RWPE1 (cell line): ENCODE results near the gene ZNF155.

Experiments used
- CTCF ChIA-PET: fragments of 350-600 bp; sonication (Branson Sonifier 250); formaldehyde crosslinking; extraction: SDS; loops from one replicate; lab custom pipeline; 2021; lab: Yijun Ruan, JAX
- POLR2A ChIA-PET: fragments of 400-600 bp; formaldehyde crosslinking; extraction: SDS; loops from one replicate; lab custom pipeline; 2020; ENCODE audit warnings: antibody characterized with exemption; ENCODE audit not compliant: low non-redundant PET; lab: Yijun Ruan, JAX
- DNase-seq: peaks from one replicate; pipeline ENCODE4 v3.0.0; 2012; ENCODE audit warnings: low spot score
- H3K27ac ChIP-seq: fragments of 450-650 bp; 2 replicates; pipeline ENCODE4 v1.5.1; 2017
- TF ChIP-seq, protein P1 (sequence below): fragments of 450-650 bp; conservative IDR thresholded peaks from 2 replicates; pipeline ENCODE4 v1.5.1; 2017; ENCODE audit warnings: low read depth, mild to moderate bottlenecking

ZNF155 gene

DNA sequence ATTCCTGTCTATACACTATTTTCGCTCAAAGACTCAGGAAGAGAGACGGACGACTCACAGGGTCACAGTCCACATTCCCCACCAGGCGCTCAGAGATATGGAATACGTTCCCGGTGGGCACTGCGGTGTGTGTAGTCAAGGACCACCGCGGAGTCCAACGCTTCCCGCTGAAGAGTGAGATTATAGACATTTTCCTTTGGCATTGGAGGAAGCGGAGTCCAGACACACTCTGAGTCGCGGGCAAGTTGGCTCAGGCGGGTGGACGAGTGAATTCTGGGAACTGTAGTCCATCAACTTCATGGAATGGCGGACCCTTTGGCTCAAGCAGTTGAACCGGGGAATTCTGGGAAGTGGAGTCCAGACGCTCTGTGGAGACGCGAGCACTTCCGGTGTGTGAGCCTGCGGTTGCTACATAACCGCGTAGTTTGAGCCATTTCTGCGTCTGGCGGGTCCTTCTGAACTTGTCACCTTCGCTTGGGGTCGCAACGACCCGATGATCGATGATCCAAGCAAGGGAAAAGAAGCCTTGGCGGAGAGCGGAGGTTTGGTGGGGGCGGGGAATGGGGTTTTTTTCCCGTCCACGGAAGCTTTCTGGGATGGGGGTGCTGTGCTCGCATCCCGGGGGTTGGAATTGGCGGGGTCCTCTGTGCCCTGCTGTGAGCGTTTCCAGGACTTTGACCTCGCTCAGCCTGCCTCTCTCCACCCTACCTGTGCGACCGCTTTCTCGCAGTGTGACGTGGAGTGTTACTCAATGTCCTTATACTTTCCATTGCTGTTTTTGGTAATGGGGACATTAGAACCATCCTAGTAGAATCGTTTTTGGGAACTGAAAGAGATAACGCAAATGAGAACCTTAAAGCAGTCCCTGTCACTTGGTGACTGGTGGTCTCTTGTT is 18.8 kb downstream of the ZNF155 start, which contains the start of gene ZNF230:
Gene ZNF230, plus strand, starts transcription at position 392 of the 895 bp plus-strand sequence. CDS start 4,122 bp downstream, outside the sequence.
- TF ChIP-seq, protein P1, sequence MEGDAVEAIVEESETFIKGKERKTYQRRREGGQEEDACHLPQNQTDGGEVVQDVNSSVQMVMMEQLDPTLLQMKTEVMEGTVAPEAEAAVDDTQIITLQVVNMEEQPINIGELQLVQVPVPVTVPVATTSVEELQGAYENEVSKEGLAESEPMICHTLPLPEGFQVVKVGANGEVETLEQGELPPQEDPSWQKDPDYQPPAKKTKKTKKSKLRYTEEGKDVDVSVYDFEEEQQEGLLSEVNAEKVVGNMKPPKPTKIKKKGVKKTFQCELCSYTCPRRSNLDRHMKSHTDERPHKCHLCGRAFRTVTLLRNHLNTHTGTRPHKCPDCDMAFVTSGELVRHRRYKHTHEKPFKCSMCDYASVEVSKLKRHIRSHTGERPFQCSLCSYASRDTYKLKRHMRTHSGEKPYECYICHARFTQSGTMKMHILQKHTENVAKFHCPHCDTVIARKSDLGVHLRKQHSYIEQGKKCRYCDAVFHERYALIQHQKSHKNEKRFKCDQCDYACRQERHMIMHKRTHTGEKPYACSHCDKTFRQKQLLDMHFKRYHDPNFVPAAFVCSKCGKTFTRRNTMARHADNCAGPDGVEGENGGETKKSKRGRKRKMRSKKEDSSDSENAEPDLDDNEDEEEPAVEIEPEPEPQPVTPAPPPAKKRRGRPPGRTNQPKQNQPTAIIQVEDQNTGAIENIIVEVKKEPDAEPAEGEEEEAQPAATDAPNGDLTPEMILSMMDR: no peak
- peak within 1 kb of the TSS; percentile 69 for H3K27ac ChIP-seq
- ChIA-PET POLR2A (no interaction called here), CTCF (interaction anchor here (0.6 kb wide), 2 partner anchors 19 to 120 kb away, joined by 3 read pairs; no protein-coding TSS in a partner anchor)
- DNase-seq: peak; percentile 92

DNA sequence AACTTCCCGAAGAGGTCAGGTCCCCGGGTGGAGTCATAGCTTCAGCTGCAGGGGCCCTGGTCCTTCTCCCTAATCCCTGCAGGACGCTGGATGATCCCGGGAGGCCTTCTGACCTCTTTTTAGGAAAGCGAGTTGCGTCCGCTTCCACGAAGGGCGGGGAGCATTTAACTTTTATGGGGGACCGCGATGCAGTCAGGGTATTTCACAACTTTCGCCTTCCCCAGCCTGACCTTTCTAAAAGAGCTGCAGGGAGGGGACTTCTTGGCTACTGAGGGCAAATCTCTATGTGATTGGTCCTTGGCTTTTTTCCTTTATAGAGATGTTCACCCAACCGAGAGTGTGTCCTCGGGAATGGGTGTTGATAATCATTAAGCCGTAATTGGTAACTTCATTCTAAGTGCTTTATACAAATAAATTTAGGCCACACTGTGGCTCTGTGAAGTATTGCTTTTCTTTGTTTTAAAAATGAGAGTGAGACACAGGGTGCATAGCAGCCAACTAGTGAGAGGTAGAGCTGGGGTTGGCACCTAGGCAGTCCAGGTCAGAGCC is 19.5 kb downstream of the ZNF155 start:
- ChIA-PET POLR2A (no interaction called here), CTCF (no interaction called here)
- DNase-seq: peak; percentile 19
- H3K27ac ChIP-seq: peak overlapping the region; percentile 69
- TF ChIP-seq, protein P1: no peak

DNA sequence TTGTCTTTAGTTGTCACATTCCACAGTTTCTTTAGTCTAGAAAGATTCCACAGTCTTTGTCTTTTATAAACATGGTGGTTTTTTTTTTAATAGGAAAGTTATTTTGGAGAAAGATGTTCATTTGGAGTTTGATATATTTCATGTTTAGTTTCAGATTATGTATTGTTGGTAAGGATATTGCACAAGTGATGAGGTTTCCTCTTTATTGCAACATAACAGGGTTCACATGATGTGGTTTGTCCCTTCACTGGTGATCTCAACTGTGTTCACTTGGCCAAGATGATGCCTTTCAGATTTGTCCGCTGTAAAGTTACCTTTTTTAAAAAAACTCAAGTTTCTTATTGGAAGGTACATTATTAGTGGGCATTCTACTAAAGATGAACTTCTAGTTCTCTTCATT is 22.0 kb downstream of the ZNF155 start:
- TF ChIP-seq, protein P1: no peak
- ChIA-PET POLR2A (no interaction called here), CTCF (no interaction called here)
- no peak overlapping the region for H3K27ac ChIP-seq
- DNase-seq: no peak

DNA sequence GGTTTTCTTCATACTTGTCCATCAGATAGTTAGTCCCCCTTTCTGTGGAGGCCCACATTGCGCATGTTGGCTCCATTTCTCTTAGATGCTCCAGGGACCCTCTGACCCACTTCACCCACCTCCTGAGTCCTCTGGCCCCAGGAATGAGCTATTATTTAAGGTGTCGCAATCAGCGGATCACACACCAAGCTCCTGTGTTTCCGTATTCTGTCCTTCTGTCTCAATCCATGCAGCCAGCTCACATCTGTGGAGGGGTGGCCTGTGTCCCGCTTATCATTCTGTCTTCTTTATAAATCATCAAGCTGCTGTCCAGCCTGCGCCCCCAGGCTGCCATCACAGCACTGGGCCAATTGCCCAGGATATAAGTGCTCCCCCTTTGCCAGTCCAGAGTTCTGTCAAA is 23.5 kb downstream of the ZNF155 start:
- no peak overlapping the region for H3K27ac ChIP-seq
- no peak for DNase-seq
- CTCF ChIA-PET: no interaction called here
- POLR2A ChIA-PET: no interaction called here
- TF ChIP-seq, protein P1: no peak

DNA sequence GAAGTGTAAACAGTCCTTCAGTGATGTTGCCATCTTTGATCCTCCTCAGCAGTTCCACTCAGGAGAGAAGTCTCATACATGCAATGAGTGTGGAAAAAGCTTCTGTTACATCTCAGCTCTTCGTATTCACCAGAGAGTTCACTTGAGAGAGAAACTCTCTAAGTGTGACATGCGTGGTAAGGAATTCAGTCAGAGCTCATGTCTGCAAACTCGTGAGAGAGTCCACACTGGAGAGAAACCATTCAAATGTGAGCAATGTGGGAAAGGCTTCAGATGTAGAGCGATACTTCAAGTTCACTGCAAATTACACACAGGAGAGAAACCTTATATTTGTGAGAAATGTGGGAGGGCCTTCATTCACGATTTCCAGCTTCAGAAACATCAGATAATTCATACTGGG is 26.5 kb downstream of the ZNF155 start:
- no peak for DNase-seq
- H3K27ac ChIP-seq: no peak overlapping the region
- TF ChIP-seq, protein P1: no peak
- ChIA-PET POLR2A (no interaction called here), CTCF (interaction anchor here (1.0 kb wide), 1 partner anchor 201 kb away, joined by 3 read pairs; no protein-coding TSS in a partner anchor)

DNA sequence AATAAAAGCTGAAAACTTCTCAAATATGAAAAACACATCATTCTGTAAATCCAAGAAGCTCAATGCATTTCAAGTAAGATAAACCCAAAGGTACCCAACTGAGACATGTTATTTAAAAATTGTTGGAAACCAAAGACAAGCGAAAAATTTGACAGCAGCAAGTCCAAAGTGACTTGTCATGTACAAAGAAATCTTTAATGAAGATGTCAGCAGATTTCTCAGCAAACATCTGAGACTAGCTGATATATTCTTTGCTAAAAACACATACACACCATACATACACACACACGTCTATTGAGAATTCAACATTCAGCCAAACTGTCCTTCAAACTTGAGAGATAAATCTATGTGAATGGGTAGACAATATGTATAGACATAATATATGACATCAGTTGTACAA is 35.5 kb downstream of the ZNF155 start:
- no peak overlapping the region for H3K27ac ChIP-seq
- ChIA-PET CTCF (no interaction called here), POLR2A (no interaction called here)
- TF ChIP-seq, protein P1: no peak
- DNase-seq: no peak
